PC-3 (cell line): ENCODE results near the gene ADCY5.

ENCODE experiments used
- EZH2phosphoT487 ChIP-seq: fragments of 300-600 bp; sonication (generic); IDR thresholded peaks from 2 replicates; pipeline ENCODE4 v1.6.1; 2018; ENCODE audit warnings: mild to moderate bottlenecking, antibody characterized with exemption, low read length, borderline replicate concordance
- TF ChIP-seq, protein P1 (sequence below): fragments of 300-600 bp; sonication (generic); conservative IDR thresholded peaks from 2 replicates; pipeline ENCODE4 v1.5.1; 2017; ENCODE audit warnings: antibody characterized with exemption, low read depth, mild to moderate bottlenecking, low read length

DNA sequence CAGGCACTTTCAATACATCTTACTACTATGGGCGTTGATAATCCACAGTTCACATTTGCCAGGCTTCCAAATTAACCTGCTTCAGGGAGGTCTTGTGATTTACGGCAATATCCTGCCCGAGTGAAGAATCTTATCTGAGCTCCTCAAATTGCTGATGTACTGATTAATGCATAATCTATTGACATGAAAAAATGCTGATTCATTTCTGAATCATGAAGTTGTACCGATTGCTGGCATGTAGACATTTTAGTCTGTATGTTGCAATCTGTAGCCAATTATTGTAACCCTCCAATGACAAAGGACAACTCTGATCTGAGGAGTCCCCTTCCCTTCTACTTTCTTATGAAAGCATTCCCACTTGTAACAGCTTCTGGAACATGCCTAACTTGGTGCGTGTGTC, 150.0 kb downstream of the ADCY5 start:
- no peak for TF ChIP-seq EZH2phosphoT487
- TF ChIP-seq, protein P1, sequence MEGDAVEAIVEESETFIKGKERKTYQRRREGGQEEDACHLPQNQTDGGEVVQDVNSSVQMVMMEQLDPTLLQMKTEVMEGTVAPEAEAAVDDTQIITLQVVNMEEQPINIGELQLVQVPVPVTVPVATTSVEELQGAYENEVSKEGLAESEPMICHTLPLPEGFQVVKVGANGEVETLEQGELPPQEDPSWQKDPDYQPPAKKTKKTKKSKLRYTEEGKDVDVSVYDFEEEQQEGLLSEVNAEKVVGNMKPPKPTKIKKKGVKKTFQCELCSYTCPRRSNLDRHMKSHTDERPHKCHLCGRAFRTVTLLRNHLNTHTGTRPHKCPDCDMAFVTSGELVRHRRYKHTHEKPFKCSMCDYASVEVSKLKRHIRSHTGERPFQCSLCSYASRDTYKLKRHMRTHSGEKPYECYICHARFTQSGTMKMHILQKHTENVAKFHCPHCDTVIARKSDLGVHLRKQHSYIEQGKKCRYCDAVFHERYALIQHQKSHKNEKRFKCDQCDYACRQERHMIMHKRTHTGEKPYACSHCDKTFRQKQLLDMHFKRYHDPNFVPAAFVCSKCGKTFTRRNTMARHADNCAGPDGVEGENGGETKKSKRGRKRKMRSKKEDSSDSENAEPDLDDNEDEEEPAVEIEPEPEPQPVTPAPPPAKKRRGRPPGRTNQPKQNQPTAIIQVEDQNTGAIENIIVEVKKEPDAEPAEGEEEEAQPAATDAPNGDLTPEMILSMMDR = no peak
